ENCODE results near the gene POLA2. TPM values are rescaled to one million over a fixed set of nuclear protein-coding genes. Genes with fewer than 3 reads are reported as not detected.

Gene POLA2
- total RNA-seq, 1 donor from 2014 or later = 5.2 TPM

DNA sequence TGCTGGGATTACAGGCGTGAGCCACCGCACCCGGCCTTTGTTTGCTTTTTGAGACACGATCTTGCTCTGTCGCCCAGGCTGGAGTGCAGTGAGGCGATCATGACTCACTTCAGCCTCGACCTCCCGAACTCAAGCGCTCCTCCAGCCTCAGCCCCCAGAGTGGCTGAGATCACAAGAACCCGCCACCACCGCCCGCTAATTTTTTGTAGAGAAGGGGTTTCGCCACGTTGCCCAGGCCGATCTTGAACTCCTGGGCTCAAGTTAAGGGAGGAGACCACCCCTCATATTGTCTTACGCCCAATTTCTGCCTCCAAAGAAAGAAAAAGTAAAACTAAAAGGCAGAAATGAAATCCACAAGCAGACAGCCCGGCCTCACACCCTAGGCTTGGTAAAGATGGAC lies 1.5 kb upstream of the POLA2 start:
- Histone ChIP-seq H3K4me1 (ENCODE audit: insufficient read depth, low read length) (peaks cover 12% of the 10 kb centered on the region), H3K9ac (ENCODE audit: low read length) (no peak overlapping the region), H3K4me3 (ENCODE audit: insufficient read depth, low read depth, low read length) (no peak overlapping the region), H3K27me3 (ENCODE audit: insufficient read depth, low read length) (no peaks in the 10 kb centered on the region), H2AFZ (ENCODE audit: low read depth, low read length) (no peak overlapping the region), H4K20me1 (ENCODE audit: insufficient read depth, low read length) (no peaks in the 10 kb centered on the region), H3K79me2 (ENCODE audit: insufficient read depth, low read length) (peaks cover 28% of the 10 kb centered on the region), H3K27ac (ENCODE audit: low read depth, low read length) (no peak overlapping the region), H3K9me3 (ENCODE audit: insufficient read depth, low read depth, low read length) (no peaks in the 10 kb centered on the region), H3K36me3 (ENCODE audit: insufficient read depth, low read length) (no peaks in the 10 kb centered on the region), H3K4me2 (ENCODE audit: low read length) (no peak overlapping the region)
- Mint-ChIP-seq H3K36me3 (ENCODE audit: low read depth, unreplicated experiment) (no peaks in the 10 kb centered on the region), H3K9me3 (ENCODE audit: unreplicated experiment) (peaks cover 2% of the 10 kb centered on the region), H3K27ac (ENCODE audit: unreplicated experiment) (peak overlapping the region; percentile 18), H3K4me1 (ENCODE audit: low read depth, unreplicated experiment) (peaks cover 7% of the 10 kb centered on the region), H3K4me3 (ENCODE audit: unreplicated experiment) (peak overlapping the region; percentile 94), H3K27me3 (ENCODE audit: low read depth, unreplicated experiment) (no peaks in the 10 kb centered on the region)
- TF ChIP-seq, protein P1, sequence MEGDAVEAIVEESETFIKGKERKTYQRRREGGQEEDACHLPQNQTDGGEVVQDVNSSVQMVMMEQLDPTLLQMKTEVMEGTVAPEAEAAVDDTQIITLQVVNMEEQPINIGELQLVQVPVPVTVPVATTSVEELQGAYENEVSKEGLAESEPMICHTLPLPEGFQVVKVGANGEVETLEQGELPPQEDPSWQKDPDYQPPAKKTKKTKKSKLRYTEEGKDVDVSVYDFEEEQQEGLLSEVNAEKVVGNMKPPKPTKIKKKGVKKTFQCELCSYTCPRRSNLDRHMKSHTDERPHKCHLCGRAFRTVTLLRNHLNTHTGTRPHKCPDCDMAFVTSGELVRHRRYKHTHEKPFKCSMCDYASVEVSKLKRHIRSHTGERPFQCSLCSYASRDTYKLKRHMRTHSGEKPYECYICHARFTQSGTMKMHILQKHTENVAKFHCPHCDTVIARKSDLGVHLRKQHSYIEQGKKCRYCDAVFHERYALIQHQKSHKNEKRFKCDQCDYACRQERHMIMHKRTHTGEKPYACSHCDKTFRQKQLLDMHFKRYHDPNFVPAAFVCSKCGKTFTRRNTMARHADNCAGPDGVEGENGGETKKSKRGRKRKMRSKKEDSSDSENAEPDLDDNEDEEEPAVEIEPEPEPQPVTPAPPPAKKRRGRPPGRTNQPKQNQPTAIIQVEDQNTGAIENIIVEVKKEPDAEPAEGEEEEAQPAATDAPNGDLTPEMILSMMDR (IDR thresholded peaks at IDR 0.05; ENCODE audit: insufficient read depth, low read depth, low read length) = no peak
- no peak for TF ChIP-seq EZH2 (IDR thresholded peaks at IDR 0.05; ENCODE audit: insufficient read depth, low read length)
- DNase-seq (ENCODE audit: low read depth) (no peak), FAIRE-seq (no peak)

GRCh38 chr11:65260756-65261590 lies 789 bp upstream of the POLA2 start:
- peaks cover 12% of the 10 kb centered on the region for H3K4me1 ChIP-seq (ENCODE audit: insufficient read depth, low read length)
- peaks cover 28% of the 10 kb centered on the region for H3K79me2 ChIP-seq (ENCODE audit: insufficient read depth, low read length)
- H3K9me3 Mint-ChIP-seq (ENCODE audit: unreplicated experiment) = peaks cover 2% of the 10 kb centered on the region
- H3K4me2 ChIP-seq (ENCODE audit: low read length) = peak overlapping the region; percentile 89
- H3K36me3 ChIP-seq (ENCODE audit: insufficient read depth, low read length) = no peaks in the 10 kb centered on the region
- H3K4me3 ChIP-seq (ENCODE audit: insufficient read depth, low read depth, low read length) = peak overlapping the region; percentile 81
- peak overlapping the region; percentile 94 for H3K4me3 Mint-ChIP-seq (ENCODE audit: unreplicated experiment)
- no peaks in the 10 kb centered on the region for H4K20me1 ChIP-seq (ENCODE audit: insufficient read depth, low read length)
- no peak for FAIRE-seq
- H3K27me3 ChIP-seq (ENCODE audit: insufficient read depth, low read length) = no peaks in the 10 kb centered on the region
- H2AFZ ChIP-seq (ENCODE audit: low read depth, low read length) = peak overlapping the region; percentile 94
- peak overlapping the region; percentile 86 for H3K9ac ChIP-seq (ENCODE audit: low read length)
- no peaks in the 10 kb centered on the region for H3K9me3 ChIP-seq (ENCODE audit: insufficient read depth, low read depth, low read length)
- TF ChIP-seq EZH2 (IDR thresholded peaks at IDR 0.05; ENCODE audit: insufficient read depth, low read length) = no peak
- TF ChIP-seq, protein P1 (IDR thresholded peaks at IDR 0.05; ENCODE audit: insufficient read depth, low read depth, low read length) = no peak
- no peak for DNase-seq (ENCODE audit: low read depth)
- H3K27me3 Mint-ChIP-seq (ENCODE audit: low read depth, unreplicated experiment) = no peaks in the 10 kb centered on the region
- no peaks in the 10 kb centered on the region for H3K36me3 Mint-ChIP-seq (ENCODE audit: low read depth, unreplicated experiment)
- H3K27ac ChIP-seq (ENCODE audit: low read depth, low read length) = peak overlapping the region; percentile 87
- H3K4me1 Mint-ChIP-seq (ENCODE audit: low read depth, unreplicated experiment) = peaks cover 7% of the 10 kb centered on the region
- H3K27ac Mint-ChIP-seq (ENCODE audit: unreplicated experiment) = peak overlapping the region; percentile 89

DNA sequence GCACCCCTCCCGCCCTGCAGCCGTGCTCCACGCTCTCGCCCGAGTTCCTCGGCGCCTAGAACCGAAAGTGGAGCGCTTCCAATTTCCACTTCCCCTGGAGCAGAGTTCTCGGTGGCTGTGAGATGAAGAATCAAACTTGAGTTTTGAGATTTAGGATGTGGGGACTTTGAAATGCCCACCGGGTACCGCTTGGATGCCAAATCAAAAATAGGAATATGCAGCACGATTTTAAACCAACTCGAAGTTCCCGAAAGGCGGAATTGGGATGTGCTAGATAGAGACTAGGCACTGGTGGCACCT lies 569 bp downstream of the POLA2 start:
- H3K27ac ChIP-seq (ENCODE audit: low read depth, low read length) = peak overlapping the region; percentile 87
- no peaks in the 10 kb centered on the region for H4K20me1 ChIP-seq (ENCODE audit: insufficient read depth, low read length)
- Mint-ChIP-seq H3K4me1 (ENCODE audit: low read depth, unreplicated experiment) (peaks cover 7% of the 10 kb centered on the region), H3K9me3 (ENCODE audit: unreplicated experiment) (peaks cover 2% of the 10 kb centered on the region), H3K36me3 (ENCODE audit: low read depth, unreplicated experiment) (no peaks in the 10 kb centered on the region), H3K4me3 (ENCODE audit: unreplicated experiment) (peak overlapping the region; percentile 94), H3K27me3 (ENCODE audit: low read depth, unreplicated experiment) (no peaks in the 10 kb centered on the region), H3K27ac (ENCODE audit: unreplicated experiment) (peak overlapping the region; percentile 91)
- peak overlapping the region; percentile 82 for H2AFZ ChIP-seq (ENCODE audit: low read depth, low read length)
- H3K9me3 ChIP-seq (ENCODE audit: insufficient read depth, low read depth, low read length) = no peaks in the 10 kb centered on the region
- H3K4me1 ChIP-seq (ENCODE audit: insufficient read depth, low read length) = peaks cover 12% of the 10 kb centered on the region
- H3K4me3 ChIP-seq (ENCODE audit: insufficient read depth, low read depth, low read length) = peak overlapping the region; percentile 81
- H3K9ac ChIP-seq (ENCODE audit: low read length) = peak overlapping the region; percentile 86
- H3K4me2 ChIP-seq (ENCODE audit: low read length) = peak overlapping the region; percentile 89
- H3K36me3 ChIP-seq (ENCODE audit: insufficient read depth, low read length) = no peaks in the 10 kb centered on the region
- H3K27me3 ChIP-seq (ENCODE audit: insufficient read depth, low read length) = no peaks in the 10 kb centered on the region
- FAIRE-seq = no peak
- DNase-seq (ENCODE audit: low read depth) = no peak
- H3K79me2 ChIP-seq (ENCODE audit: insufficient read depth, low read length) = peaks cover 32% of the 10 kb centered on the region
- TF ChIP-seq, protein P1 (IDR thresholded peaks at IDR 0.05; ENCODE audit: insufficient read depth, low read depth, low read length) = no peak
- TF ChIP-seq EZH2 (IDR thresholded peaks at IDR 0.05; ENCODE audit: insufficient read depth, low read length) = no peak

All from astrocyte (in vitro differentiated cells and primary cell).